ENCODE data around the gene DYSF. TPM values are rescaled to one million over a fixed set of nuclear protein-coding genes. Genes with fewer than 3 reads are reported as not detected.

DYSF gene
- total RNA-seq, 2 donors from 2014 or later: 0.23 to 0.30 TPM

DNA sequence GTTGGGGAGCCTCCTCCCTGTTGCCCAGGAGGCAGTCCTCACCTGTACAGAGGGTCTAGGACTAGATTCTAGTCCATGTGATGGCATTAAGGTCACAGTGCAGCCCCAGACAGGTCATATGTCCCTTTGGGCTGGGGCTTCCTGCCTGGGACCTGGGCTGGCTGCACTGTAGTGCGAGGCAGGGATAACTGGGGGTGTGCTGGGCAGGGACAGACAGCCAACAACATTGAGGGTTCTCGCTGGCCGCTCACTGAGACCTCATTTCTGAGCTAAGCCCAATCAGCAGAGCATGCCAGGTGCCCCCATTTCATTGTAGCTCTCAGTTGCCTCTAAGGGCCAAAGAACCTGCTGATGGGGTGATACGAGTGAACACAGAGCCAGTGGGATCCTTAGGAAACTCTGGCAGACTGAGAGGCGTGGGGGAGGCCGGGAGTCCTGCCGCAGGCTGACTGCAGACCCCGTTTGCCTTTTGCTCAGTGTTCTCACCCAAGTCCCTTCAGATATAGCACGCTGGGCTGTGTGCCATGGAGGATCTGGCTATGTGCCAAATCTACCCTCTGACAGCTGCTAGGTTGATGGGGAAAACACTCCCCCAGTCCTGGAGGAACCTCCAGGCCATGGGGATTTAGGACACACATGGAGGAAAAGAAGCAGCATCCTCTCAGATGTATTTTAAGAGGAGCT lies 51.9 kb downstream of the DYSF start:
- ATAC-seq: no peak

DNA sequence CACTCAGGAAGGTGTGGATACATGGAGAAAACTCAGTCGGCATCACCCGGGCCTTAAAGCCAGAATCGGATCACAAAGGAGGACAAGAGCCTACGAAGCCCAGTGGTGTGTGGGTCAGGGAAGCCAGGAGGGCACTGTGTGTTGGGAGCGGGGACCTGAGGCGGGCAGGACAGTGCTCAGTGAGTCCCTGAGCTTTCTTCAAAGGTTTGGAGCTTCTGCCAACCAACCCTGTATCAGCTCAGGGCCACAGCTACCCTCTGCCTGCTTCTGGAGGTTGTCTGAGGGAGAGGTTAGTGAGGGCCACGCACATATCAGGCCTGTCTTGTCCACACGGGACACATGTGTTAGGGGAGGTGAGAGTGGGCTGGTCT lies 52.4 kb downstream of the DYSF start:
- H3K27ac Mint-ChIP-seq: no peak overlapping the region
- DNase-seq (ENCODE audit: low spot score in 2 of 2): no peak
- no peak for ATAC-seq
- H3K9me3 Mint-ChIP-seq: no peaks in the 10 kb centered on the region
- H3K36me3 Mint-ChIP-seq: no peaks in the 10 kb centered on the region

More for the DNA sequence above, 51.9 kb downstream of the DYSF start:
- no peaks in the 10 kb centered on the region for H3K9me3 Mint-ChIP-seq
- H3K27ac Mint-ChIP-seq: no peak overlapping the region
- H3K36me3 Mint-ChIP-seq: no peaks in the 10 kb centered on the region
- no peak for DNase-seq (ENCODE audit: low spot score in 2 of 2)

- Mint-ChIP-seq H3K36me3 (no peaks in the 10 kb centered on the region), H3K27ac (no peak overlapping the region), H3K9me3 (no peaks in the 10 kb centered on the region)
- ATAC-seq: no peak
- no peak for DNase-seq (ENCODE audit: low spot score in 2 of 2)
These were observed 53.1 kb downstream of the DYSF start for GRCh38 chr2:71506222-71507153.

- DNase-seq (ENCODE audit: low spot score in 2 of 2): no peak
- no peak for ATAC-seq
- Mint-ChIP-seq H3K27ac (no peak overlapping the region), H3K9me3 (no peaks in the 10 kb centered on the region), H3K36me3 (no peaks in the 10 kb centered on the region)
These were observed 54.1 kb downstream of the DYSF start for GRCh38 chr2:71507476-71507875.

DNA sequence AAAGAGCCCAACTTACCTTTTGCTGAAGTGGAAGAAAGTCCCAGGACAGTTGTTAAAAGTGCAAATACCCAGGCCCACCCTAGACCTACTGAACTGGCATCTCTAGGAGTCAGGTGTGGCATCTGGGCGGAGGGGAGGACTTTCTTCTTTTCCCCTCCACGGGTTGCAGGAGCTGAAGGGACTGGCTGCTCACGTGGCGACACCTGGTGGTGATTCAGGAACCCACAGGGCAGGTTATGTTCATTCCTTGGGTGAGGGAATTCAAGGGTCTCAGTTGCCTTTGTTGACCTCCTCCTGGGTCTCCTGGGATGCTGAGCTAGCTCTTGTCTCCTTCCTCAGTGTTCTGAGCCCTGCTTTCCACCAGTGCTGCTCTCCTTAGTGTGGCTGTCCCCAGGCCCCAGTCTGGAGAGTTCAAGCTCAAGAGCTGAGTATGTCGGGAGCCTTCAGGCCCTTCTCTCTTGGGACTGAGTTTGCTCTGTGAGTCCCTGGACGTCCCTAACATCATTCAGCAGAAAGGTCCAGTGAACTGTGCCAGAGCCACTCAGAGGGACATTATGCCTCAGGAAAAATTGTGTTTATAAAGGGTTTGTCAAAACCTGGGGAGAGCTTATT lies 56.9 kb downstream of the DYSF start:
- Mint-ChIP-seq H3K36me3 (no peaks in the 10 kb centered on the region), H3K9me3 (no peaks in the 10 kb centered on the region), H3K27ac (no peak overlapping the region)
- DNase-seq (ENCODE audit: low spot score in 2 of 2) (peak in 1 of 2 donors; percentile 74), ATAC-seq (peak; percentile 63 to 76)

GRCh38 chr2:71510938-71511337 lies 57.6 kb downstream of the DYSF start:
- ATAC-seq (no peak), DNase-seq (ENCODE audit: low spot score in 2 of 2) (no peak)
- Mint-ChIP-seq H3K27ac (no peak overlapping the region), H3K36me3 (no peaks in the 10 kb centered on the region), H3K9me3 (no peaks in the 10 kb centered on the region)

GRCh38 chr2:71511776-71512175 lies 58.4 kb downstream of the DYSF start:
- H3K27ac Mint-ChIP-seq: no peak overlapping the region
- ATAC-seq (no peak), DNase-seq (ENCODE audit: low spot score in 2 of 2) (no peak)
- H3K9me3 Mint-ChIP-seq: no peaks in the 10 kb centered on the region
- H3K36me3 Mint-ChIP-seq: no peaks in the 10 kb centered on the region

DNA sequence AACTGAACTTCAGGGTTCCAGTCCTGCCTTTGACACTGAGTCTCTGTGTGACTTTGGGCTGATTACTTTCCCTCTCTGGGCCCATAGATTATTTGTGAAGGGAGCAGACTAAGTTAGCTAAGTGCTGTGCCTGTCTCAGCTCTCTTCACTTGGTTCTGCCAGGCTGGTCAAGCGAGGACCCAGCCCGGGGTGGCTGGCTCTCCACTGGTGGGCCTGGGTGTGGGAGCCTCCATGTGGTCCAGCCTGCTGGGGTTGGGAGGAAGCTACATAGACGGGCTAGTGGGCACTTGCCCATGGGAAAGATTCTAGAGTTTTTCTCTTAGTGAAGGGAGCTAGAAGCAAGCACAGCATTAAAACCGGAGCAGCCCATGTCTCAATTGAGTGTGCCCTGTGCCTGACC lies 59.0 kb downstream of the DYSF start:
- Mint-ChIP-seq H3K9me3 (no peaks in the 10 kb centered on the region), H3K27ac (peak overlapping the region in 1 of 2 donors; percentile 22), H3K36me3 (no peaks in the 10 kb centered on the region)
- ATAC-seq (no peak), DNase-seq (ENCODE audit: low spot score in 2 of 2) (no peak)

GRCh38 chr2:71513096-71513495 lies 59.7 kb downstream of the DYSF start:
- Mint-ChIP-seq H3K9me3 (no peaks in the 10 kb centered on the region), H3K27ac (no peak overlapping the region), H3K36me3 (no peaks in the 10 kb centered on the region)
- DNase-seq (ENCODE audit: low spot score in 2 of 2) (no peak), ATAC-seq (no peak)

- DNase-seq (ENCODE audit: low spot score in 2 of 2) (no peak), ATAC-seq (no peak)
- H3K36me3 Mint-ChIP-seq: no peaks in the 10 kb centered on the region
- H3K9me3 Mint-ChIP-seq: no peaks in the 10 kb centered on the region
- H3K27ac Mint-ChIP-seq: no peak overlapping the region
These were observed 60.4 kb downstream of the DYSF start for GRCh38 chr2:71513721-71514120.

DNA sequence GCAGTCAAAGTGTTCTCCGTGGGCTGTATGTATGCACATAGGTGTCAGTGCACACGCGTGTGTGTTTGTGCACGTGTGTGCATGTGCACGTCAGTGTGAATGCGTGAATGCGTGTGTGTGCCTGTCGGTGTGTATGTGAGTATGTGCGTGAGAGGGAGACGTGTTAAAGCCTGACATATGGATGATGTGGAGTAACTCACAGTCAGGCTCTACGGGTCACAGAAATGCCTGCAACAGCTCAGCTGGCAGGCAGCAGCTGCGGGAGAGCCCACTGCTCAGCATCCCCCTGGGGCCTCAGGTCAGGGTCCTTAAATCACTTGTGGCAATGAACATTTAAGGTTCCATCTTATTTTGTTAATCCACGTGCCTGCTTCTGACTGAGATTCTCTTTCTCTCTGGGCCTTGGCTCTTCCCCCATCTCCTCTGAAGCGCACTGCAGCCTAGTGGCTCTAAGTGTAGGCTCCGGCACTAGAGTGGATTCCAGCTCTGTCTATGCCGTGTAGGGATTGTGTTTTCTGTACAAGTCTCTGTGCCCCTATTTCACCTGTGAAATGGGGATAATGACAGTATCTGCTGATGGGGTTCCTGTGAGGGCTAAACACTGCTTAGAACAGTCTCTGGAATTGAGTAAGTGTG lies 63.0 kb downstream of the DYSF start:
- peak in 1 of 2 donors; percentile 20 for DNase-seq (ENCODE audit: low spot score in 2 of 2)
- ATAC-seq: no peak
- Mint-ChIP-seq H3K36me3 (no peaks in the 10 kb centered on the region), H3K27ac (no peak overlapping the region), H3K9me3 (no peaks in the 10 kb centered on the region)

- no peak overlapping the region for H3K27ac Mint-ChIP-seq
- no peaks in the 10 kb centered on the region for H3K36me3 Mint-ChIP-seq
- no peak for ATAC-seq
- DNase-seq (ENCODE audit: low spot score in 2 of 2): no peak
- H3K9me3 Mint-ChIP-seq: no peaks in the 10 kb centered on the region
These were observed 64.5 kb downstream of the DYSF start for GRCh38 chr2:71517851-71518250.

- H3K27ac Mint-ChIP-seq: no peak overlapping the region
- H3K9me3 Mint-ChIP-seq: no peaks in the 10 kb centered on the region
- DNase-seq (ENCODE audit: low spot score in 2 of 2) (no peak), ATAC-seq (no peak)
- no peaks in the 10 kb centered on the region for H3K36me3 Mint-ChIP-seq
These were observed 68.1 kb downstream of the DYSF start for GRCh38 chr2:71521436-71521950.

DNA sequence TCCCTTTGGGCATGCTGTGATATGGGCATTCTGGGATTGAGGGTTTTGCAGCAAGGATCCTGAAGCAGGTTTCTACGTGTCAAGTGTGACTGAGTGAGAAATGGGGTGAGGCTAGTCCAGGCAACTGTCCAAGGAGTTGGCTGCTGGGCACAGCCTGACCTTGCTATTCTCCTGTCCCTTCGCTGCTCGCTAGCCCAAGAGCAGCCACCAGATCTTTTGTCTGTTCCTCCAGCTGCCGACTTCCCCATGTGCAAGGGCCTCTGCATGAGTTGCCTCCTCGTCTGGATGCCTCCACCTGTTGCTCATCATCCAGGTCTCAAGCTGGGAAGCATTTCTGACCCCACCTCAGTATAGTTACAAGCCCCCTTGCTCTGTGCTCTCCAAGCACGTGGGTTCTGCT lies 71.1 kb downstream of the DYSF start:
- no peaks in the 10 kb centered on the region for H3K36me3 Mint-ChIP-seq
- no peak overlapping the region for H3K27ac Mint-ChIP-seq
- no peaks in the 10 kb centered on the region for H3K9me3 Mint-ChIP-seq
- DNase-seq (ENCODE audit: low spot score in 2 of 2): no peak
- no peak for ATAC-seq

GRCh38 chr2:71526141-71526540 lies 72.8 kb downstream of the DYSF start:
- no peaks in the 10 kb centered on the region for H3K36me3 Mint-ChIP-seq

DNA sequence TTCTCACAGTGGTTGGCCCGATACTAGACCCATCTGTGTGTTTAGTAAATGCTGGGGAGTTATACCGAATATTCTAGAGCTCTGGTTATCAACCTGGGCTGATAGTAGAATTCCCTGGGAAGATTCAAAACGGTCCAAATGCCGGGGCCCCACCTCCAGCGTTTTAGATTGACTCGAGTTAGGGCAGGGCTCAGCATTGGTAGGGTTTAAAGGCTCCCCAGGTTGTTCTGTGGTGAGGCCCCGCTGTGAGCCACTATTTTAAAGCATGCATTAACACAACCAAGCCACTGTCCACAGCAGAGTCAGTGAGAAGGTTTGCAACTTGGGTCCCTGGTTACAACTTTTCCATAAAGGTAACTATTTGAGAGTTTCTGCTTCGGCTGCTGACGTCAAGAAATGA lies 73.6 kb downstream of the DYSF start:
- no peak for ATAC-seq
- no peaks in the 10 kb centered on the region for H3K9me3 Mint-ChIP-seq
- no peaks in the 10 kb centered on the region for H3K36me3 Mint-ChIP-seq
- no peak overlapping the region for H3K27ac Mint-ChIP-seq
- DNase-seq (ENCODE audit: low spot score in 2 of 2): no peak

More at GRCh38 chr2:71526141-71526540, 72.8 kb downstream of the DYSF start:
- H3K27ac Mint-ChIP-seq: no peak overlapping the region
- DNase-seq (ENCODE audit: low spot score in 2 of 2) (no peak), ATAC-seq (no peak)
- no peaks in the 10 kb centered on the region for H3K9me3 Mint-ChIP-seq

DNA sequence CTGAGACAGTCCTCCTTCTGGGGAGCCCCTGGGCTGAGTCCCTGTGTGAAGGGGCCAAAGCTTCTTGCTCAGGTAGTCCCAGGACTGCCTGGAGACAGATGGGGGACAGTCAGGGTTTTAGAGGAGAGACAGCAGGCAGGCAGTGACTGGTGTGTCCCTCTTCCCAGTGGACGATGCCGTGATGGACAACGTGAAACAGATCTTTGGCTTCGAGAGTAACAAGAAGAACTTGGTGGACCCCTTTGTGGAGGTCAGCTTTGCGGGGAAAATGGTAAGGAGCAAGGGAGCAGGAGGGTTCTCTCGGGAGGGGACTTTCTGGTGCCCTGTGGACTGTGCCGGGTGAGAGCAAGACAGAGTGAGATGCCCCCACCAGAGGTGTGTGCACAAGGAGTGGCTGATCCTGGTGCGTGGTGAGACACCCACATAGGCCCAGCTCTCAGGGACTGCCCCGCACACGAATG lies 74.8 kb downstream of the DYSF start:
- Mint-ChIP-seq H3K9me3 (no peaks in the 10 kb centered on the region), H3K36me3 (no peaks in the 10 kb centered on the region), H3K27ac (no peak overlapping the region)
- no peak for DNase-seq (ENCODE audit: low spot score in 2 of 2)
- no peak for ATAC-seq

Data from activated naive CD4-positive, alpha-beta T cell treated with anti-CD3 and anti-CD28 coated beads, Interleukin-2, amount 50 U/mL, for 72 hours (primary cell).